Ishikawa (cell line): ENCODE measurements around the gene TAGLN.

Experiments used
- CEBPB ChIP-seq: IDR thresholded peaks from 2 replicates; pipeline ENCODE4 v1.6.1; 2012
- CREB1 ChIP-seq: IDR thresholded peaks from 2 replicates; pipeline ENCODE4 v1.6.1; 2012; ENCODE audit warnings: low read depth
- EGR1 ChIP-seq: IDR thresholded peaks from 2 replicates; pipeline ENCODE4 v1.6.1; 2012
- EP300 ChIP-seq: IDR thresholded peaks from 2 replicates; pipeline ENCODE4 v1.6.1; 2012; ENCODE audit warnings: borderline replicate concordance
- FOXM1 ChIP-seq: IDR thresholded peaks from 2 replicates; pipeline ENCODE4 v1.6.1; 2012; ENCODE audit warnings: low read depth, borderline replicate concordance
- NFIC ChIP-seq: IDR thresholded peaks from 2 replicates; pipeline ENCODE4 v1.6.1; 2012
- TAF1 ChIP-seq: IDR thresholded peaks from 2 replicates; pipeline ENCODE4 v1.6.1; 2012; ENCODE audit warnings: low read depth, mild to moderate bottlenecking
- TCF12 ChIP-seq: IDR thresholded peaks from 2 replicates; pipeline ENCODE4 v1.6.1; 2012; ENCODE audit warnings: low read depth
- TEAD4 ChIP-seq: IDR thresholded peaks from 2 replicates; pipeline ENCODE4 v1.6.1; 2012
- YY1 ChIP-seq: IDR thresholded peaks from 2 replicates; pipeline ENCODE4 v1.6.1; 2012; ENCODE audit warnings: low read depth
- ZBTB7A ChIP-seq: IDR thresholded peaks from 2 replicates; pipeline ENCODE4 v1.6.1; 2012; ENCODE audit warnings: low read depth
- TF ChIP-seq, protein P1 (sequence below): IDR thresholded peaks from 2 replicates; pipeline ENCODE4 v1.6.1; 2012
- TF ChIP-seq, protein P2 (sequence below): IDR thresholded peaks from 2 replicates; pipeline ENCODE4 v1.6.1; 2012
- TF ChIP-seq, protein P3 (sequence below): IDR thresholded peaks from 2 replicates; pipeline ENCODE4 v1.6.1; 2012; ENCODE audit warnings: low read depth, mild to moderate bottlenecking

DNA sequence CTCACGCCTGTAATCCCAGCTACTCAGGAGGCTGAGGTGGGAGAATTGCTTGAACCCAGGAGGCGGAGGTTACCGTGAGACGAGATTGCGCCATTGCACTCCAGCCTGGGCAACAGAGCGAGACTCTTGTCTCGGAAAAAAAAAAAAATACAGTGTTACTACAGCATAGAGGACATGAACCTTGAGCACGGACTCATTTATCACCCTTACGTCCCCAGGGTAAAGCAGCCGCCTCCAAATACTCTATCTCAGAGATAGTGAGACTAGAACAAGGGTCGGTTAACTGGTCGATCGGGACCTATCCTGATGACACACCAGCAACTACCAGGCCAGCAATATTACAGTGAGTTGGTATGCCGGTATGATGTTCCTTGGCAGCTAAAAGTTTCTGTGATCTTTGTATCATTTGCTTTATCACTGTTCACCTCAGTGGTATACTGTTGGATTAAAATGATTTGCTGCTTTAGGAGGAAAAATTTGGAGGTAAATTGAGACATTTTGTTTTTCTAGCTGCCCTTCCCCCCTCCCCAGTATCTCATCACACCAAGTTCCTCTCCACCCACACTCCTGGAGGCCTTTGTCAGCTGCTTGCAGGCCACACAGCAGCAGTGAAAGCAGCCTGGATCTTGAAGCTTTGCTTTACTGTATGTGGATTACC, 27.6 kb upstream of the TAGLN start:
- TF ChIP-seq, protein P1, sequence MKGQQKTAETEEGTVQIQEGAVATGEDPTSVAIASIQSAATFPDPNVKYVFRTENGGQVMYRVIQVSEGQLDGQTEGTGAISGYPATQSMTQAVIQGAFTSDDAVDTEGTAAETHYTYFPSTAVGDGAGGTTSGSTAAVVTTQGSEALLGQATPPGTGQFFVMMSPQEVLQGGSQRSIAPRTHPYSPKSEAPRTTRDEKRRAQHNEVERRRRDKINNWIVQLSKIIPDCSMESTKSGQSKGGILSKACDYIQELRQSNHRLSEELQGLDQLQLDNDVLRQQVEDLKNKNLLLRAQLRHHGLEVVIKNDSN: no peak
- TF ChIP-seq YY1 (no peak), CREB1 (no peak), TCF12 (no peak), CEBPB (no peak), ZBTB7A (no peak), EGR1 (no peak), EP300 (no peak), FOXM1 (no peak), TAF1 (no peak), TEAD4 (no peak), NFIC (no peak)
- TF ChIP-seq, protein P2, sequence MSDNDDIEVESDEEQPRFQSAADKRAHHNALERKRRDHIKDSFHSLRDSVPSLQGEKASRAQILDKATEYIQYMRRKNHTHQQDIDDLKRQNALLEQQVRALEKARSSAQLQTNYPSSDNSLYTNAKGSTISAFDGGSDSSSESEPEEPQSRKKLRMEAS: no peak
- TF ChIP-seq, protein P3, sequence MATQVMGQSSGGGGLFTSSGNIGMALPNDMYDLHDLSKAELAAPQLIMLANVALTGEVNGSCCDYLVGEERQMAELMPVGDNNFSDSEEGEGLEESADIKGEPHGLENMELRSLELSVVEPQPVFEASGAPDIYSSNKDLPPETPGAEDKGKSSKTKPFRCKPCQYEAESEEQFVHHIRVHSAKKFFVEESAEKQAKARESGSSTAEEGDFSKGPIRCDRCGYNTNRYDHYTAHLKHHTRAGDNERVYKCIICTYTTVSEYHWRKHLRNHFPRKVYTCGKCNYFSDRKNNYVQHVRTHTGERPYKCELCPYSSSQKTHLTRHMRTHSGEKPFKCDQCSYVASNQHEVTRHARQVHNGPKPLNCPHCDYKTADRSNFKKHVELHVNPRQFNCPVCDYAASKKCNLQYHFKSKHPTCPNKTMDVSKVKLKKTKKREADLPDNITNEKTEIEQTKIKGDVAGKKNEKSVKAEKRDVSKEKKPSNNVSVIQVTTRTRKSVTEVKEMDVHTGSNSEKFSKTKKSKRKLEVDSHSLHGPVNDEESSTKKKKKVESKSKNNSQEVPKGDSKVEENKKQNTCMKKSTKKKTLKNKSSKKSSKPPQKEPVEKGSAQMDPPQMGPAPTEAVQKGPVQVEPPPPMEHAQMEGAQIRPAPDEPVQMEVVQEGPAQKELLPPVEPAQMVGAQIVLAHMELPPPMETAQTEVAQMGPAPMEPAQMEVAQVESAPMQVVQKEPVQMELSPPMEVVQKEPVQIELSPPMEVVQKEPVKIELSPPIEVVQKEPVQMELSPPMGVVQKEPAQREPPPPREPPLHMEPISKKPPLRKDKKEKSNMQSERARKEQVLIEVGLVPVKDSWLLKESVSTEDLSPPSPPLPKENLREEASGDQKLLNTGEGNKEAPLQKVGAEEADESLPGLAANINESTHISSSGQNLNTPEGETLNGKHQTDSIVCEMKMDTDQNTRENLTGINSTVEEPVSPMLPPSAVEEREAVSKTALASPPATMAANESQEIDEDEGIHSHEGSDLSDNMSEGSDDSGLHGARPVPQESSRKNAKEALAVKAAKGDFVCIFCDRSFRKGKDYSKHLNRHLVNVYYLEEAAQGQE: no peak
